Measurements from ENCODE around the gene BEND5.

The BEND5 gene, protein sequence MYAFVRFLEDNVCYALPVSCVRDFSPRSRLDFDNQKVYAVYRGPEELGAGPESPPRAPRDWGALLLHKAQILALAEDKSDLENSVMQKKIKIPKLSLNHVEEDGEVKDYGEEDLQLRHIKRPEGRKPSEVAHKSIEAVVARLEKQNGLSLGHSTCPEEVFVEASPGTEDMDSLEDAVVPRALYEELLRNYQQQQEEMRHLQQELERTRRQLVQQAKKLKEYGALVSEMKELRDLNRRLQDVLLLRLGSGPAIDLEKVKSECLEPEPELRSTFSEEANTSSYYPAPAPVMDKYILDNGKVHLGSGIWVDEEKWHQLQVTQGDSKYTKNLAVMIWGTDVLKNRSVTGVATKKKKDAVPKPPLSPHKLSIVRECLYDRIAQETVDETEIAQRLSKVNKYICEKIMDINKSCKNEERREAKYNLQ

DNA sequence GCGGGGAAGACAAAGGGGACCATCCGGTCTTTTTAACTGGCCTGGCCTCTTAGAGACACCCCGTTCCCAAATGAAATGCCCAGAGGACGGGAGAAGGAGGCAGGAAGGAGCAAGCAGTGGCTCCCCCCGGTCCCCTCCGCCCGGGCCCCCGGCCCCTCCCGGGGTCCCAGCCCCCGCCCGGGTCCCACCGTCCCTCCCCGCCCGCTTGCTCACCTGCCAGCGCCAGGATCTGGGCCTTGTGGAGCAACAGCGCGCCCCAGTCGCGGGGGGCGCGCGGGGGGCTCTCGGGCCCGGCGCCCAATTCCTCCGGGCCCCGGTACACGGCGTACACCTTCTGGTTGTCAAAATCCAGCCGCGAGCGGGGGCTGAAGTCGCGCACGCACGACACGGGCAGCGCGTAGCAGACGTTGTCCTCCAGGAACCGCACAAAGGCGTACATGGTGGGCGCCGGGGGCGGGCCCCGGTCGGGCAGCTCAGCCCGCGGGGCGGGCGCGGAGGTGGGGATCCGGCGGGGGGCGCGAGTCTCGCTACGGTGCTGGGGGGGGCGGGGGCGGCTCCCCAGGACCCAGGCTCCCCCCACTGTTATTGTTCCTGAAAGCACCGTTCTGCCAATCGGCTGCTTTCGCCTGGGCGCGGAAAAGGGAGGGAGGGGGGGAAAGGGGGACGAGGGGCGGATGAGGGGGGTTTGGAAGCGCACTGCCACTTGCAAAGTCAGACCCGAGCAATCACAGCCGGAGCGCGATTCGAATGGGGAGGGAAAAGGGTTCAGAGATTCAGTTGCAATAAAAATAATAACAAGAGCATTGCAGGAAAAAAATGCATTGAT, at the start of gene BEND5:
Gene BEND5 (minus strand): TSS at position 499 of the 826 bp plus-strand sequence. CDS start 60 bp downstream, at position 439.
- Histone ChIP-seq H3K4me1 (ENCODE audit: control insufficient read depth, insufficient read depth, low read length) (no peaks in the 10 kb centered on the region), H3K27ac (ENCODE audit: extremely low read depth, low read depth, low read length) (no peak within 1 kb of the TSS), H3K4me3 (ENCODE audit: low read depth, low read length) (peak within 1 kb of the TSS; percentile 63), H3K36me3 (ENCODE audit: control insufficient read depth in 2 of 2, insufficient read depth in 1 of 2, low read length in 2 of 2) (peaks cover 0 to 15% of the 10 kb centered on the region in 2 experiments; a peak in 2 of 3 replicates), H3K9me3 (ENCODE audit: control insufficient read depth, insufficient read depth, low read depth, low read length) (no peaks in the 10 kb centered on the region)
- CTCF ChIA-PET, result interaction anchor here (0.6 to 0.8 kb wide), 2 partner anchors 41 to 1703 kb away, joined by 3 to 4 read pairs; no protein-coding TSS in a partner anchor
- POLR2A ChIA-PET, result no interaction called here
- TF ChIP-seq, protein P1, sequence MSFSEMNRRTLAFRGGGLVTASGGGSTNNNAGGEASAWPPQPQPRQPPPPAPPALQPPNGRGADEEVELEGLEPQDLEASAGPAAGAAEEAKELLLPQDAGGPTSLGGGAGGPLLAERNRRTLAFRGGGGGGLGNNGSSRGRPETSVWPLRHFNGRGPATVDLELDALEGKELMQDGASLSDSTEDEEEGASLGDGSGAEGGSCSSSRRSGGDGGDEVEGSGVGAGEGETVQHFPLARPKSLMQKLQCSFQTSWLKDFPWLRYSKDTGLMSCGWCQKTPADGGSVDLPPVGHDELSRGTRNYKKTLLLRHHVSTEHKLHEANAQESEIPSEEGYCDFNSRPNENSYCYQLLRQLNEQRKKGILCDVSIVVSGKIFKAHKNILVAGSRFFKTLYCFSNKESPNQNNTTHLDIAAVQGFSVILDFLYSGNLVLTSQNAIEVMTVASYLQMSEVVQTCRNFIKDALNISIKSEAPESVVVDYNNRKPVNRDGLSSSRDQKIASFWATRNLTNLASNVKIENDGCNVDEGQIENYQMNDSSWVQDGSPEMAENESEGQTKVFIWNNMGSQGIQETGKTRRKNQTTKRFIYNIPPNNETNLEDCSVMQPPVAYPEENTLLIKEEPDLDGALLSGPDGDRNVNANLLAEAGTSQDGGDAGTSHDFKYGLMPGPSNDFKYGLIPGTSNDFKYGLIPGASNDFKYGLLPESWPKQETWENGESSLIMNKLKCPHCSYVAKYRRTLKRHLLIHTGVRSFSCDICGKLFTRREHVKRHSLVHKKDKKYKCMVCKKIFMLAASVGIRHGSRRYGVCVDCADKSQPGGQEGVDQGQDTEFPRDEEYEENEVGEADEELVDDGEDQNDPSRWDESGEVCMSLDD (tag by site-specific recombination; IDR thresholded peaks at IDR 0.05), result no peak
- TF ChIP-seq SP3 (tag by site-specific recombination; IDR thresholded peaks at IDR 0.05) (peak; percentile 37; the same call in 1 of the 2 replicates), ZNF549 (tag by site-specific recombination; IDR thresholded peaks at IDR 0.05) (no peak), ZNF341 (tag by site-specific recombination; IDR thresholded peaks at IDR 0.05; ENCODE audit: low read depth) (peak; percentile 34; the same call in 1 of the 2 replicates), GLIS2 (tag by site-specific recombination; IDR thresholded peaks at IDR 0.05) (peak; percentile 28; the same call in 1 of the 2 replicates), ZNF366 (tag by site-specific recombination; conservative IDR thresholded peaks at IDR 0.05) (0 out of 2 replicates have a peak, but pooled peaks have one; percentile 17), ZFHX2 (tag by site-specific recombination; conservative IDR thresholded peaks at IDR 0.05) (peak; percentile 88), EGR2 (tag by site-specific recombination; IDR thresholded peaks at IDR 0.05; ENCODE audit: low read depth) (peak; percentile 66), ZNF473 (tag by site-specific recombination; IDR thresholded peaks at IDR 0.05) (no peak), ZNF658 (tag by site-specific recombination; IDR thresholded peaks at IDR 0.05) (no peak), ZNF335 (tag by site-specific recombination; conservative IDR thresholded peaks at IDR 0.05) (peak; percentile 38; the same call in 1 of the 2 replicates), ZBTB8A (tag by site-specific recombination; IDR thresholded peaks at IDR 0.05) (peak; percentile 93), ZNF266 (tag by site-specific recombination; IDR thresholded peaks at IDR 0.05; ENCODE audit: low read depth) (no peak), ZBTB17 (tag by site-specific recombination; IDR thresholded peaks at IDR 0.05) (peak; percentile 88), ZNF350 (tag by site-specific recombination; IDR thresholded peaks at IDR 0.05) (no peak), SP2 (tag by site-specific recombination; IDR thresholded peaks at IDR 0.05) (peak; percentile 42), OVOL3 (tag by site-specific recombination; IDR thresholded peaks at IDR 0.05) (no peak), ZNF544 (tag by site-specific recombination; IDR thresholded peaks at IDR 0.05) (no peak)
- TF ChIP-seq, protein P2, sequence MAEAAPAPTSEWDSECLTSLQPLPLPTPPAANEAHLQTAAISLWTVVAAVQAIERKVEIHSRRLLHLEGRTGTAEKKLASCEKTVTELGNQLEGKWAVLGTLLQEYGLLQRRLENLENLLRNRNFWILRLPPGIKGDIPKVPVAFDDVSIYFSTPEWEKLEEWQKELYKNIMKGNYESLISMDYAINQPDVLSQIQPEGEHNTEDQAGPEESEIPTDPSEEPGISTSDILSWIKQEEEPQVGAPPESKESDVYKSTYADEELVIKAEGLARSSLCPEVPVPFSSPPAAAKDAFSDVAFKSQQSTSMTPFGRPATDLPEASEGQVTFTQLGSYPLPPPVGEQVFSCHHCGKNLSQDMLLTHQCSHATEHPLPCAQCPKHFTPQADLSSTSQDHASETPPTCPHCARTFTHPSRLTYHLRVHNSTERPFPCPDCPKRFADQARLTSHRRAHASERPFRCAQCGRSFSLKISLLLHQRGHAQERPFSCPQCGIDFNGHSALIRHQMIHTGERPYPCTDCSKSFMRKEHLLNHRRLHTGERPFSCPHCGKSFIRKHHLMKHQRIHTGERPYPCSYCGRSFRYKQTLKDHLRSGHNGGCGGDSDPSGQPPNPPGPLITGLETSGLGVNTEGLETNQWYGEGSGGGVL (tag by site-specific recombination; IDR thresholded peaks at IDR 0.05), result peak; percentile 92
- TF ChIP-seq, protein P3, sequence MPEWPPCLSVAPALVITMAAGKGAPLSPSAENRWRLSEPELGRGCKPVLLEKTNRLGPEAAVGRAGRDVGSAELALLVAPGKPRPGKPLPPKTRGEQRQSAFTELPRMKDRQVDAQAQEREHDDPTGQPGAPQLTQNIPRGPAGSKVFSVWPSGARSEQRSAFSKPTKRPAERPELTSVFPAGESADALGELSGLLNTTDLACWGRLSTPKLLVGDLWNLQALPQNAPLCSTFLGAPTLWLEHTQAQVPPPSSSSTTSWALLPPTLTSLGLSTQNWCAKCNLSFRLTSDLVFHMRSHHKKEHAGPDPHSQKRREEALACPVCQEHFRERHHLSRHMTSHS (tag by site-specific recombination; IDR thresholded peaks at IDR 0.05), result no peak
- TF ChIP-seq, protein P4, sequence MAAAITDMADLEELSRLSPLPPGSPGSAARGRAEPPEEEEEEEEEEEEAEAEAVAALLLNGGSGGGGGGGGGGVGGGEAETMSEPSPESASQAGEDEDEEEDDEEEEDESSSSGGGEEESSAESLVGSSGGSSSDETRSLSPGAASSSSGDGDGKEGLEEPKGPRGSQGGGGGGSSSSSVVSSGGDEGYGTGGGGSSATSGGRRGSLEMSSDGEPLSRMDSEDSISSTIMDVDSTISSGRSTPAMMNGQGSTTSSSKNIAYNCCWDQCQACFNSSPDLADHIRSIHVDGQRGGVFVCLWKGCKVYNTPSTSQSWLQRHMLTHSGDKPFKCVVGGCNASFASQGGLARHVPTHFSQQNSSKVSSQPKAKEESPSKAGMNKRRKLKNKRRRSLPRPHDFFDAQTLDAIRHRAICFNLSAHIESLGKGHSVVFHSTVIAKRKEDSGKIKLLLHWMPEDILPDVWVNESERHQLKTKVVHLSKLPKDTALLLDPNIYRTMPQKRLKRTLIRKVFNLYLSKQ (tag by site-specific recombination; IDR thresholded peaks at IDR 0.05; ENCODE audit: borderline replicate concordance), result no peak
- TF ChIP-seq, protein P5, sequence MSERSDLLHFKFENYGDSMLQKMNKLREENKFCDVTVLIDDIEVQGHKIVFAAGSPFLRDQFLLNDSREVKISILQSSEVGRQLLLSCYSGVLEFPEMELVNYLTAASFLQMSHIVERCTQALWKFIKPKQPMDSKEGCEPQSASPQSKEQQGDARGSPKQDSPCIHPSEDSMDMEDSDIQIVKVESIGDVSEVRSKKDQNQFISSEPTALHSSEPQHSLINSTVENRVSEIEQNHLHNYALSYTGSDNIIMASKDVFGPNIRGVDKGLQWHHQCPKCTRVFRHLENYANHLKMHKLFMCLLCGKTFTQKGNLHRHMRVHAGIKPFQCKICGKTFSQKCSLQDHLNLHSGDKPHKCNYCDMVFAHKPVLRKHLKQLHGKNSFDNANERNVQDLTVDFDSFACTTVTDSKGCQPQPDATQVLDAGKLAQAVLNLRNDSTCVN (tag by site-specific recombination; optimal IDR thresholded peaks at IDR 0.05), result peak; percentile 74
- TF ChIP-seq, protein P6, sequence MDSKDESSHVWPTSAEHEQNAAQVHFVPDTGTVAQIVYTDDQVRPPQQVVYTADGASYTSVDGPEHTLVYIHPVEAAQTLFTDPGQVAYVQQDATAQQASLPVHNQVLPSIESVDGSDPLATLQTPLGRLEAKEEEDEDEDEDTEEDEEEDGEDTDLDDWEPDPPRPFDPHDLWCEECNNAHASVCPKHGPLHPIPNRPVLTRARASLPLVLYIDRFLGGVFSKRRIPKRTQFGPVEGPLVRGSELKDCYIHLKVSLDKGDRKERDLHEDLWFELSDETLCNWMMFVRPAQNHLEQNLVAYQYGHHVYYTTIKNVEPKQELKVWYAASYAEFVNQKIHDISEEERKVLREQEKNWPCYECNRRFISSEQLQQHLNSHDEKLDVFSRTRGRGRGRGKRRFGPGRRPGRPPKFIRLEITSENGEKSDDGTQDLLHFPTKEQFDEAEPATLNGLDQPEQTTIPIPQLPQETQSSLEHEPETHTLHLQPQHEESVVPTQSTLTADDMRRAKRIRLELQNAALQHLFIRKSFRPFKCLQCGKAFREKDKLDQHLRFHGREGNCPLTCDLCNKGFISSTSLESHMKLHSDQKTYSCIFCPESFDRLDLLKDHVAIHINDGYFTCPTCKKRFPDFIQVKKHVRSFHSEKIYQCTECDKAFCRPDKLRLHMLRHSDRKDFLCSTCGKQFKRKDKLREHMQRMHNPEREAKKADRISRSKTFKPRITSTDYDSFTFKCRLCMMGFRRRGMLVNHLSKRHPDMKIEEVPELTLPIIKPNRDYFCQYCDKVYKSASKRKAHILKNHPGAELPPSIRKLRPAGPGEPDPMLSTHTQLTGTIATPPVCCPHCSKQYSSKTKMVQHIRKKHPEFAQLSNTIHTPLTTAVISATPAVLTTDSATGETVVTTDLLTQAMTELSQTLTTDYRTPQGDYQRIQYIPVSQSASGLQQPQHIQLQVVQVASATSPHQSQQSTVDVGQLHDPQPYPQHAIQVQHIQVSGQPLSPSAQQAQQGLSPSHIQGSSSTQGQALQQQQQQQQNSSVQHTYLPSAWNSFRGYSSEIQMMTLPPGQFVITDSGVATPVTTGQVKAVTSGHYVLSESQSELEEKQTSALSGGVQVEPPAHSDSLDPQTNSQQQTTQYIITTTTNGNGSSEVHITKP (tag by site-specific recombination; IDR thresholded peaks at IDR 0.05), result 0 out of 2 replicates have a peak, but pooled peaks have one; percentile 9

Measured in HEK293 (cell line).